HCT116 (cell line): ENCODE data around the gene SLFN14.

Source experiments
- CBX3 ChIP-seq: IDR thresholded peaks from 2 replicates; pipeline ENCODE4 v1.6.1; 2012; ENCODE audit warnings: low read depth
- CEBPB ChIP-seq: IDR thresholded peaks from 2 replicates; pipeline ENCODE4 v1.6.1; 2012; ENCODE audit warnings: low read depth
- CTCF ChIP-seq, 3 experiments: fragments of 200-600 bp in 1 of 3; sonication (generic) in 1 of 3; IDR thresholded peaks in 2 of 3; conservative IDR thresholded peaks in 1 of 3; 2 replicates each; pipeline ENCODE4 v1.5.1; 2012 to 2017; ENCODE audit warnings: low read depth in 2 of 3, low read length in 2 of 3, antibody characterized with exemption in 1 of 3, borderline replicate concordance in 1 of 3, control low read depth in 1 of 3, mild to moderate bottlenecking in 1 of 3, mixed read lengths in 1 of 3, mixed run types in 1 of 3, moderate library complexity in 1 of 3; ENCODE audit not compliant: insufficient read depth in 1 of 3
- ELF1 ChIP-seq: IDR thresholded peaks from 2 replicates; pipeline ENCODE4 v1.6.1; 2012; ENCODE audit warnings: low read depth, borderline replicate concordance
- JUND ChIP-seq: IDR thresholded peaks from 2 replicates; pipeline ENCODE4 v1.6.1; 2012
- POLR2A ChIP-seq: IDR thresholded peaks from 2 replicates; pipeline ENCODE4 v1.7.0; 2011; ENCODE audit warnings: borderline replicate concordance; ENCODE audit not compliant: insufficient read depth, insufficient read length; ENCODE audit errors: extremely low read depth
- POLR2AphosphoS5 ChIP-seq: IDR thresholded peaks from 2 replicates; pipeline ENCODE4 v1.6.1; 2011; ENCODE audit warnings: mild to moderate bottlenecking, low read depth, low read length, moderate library complexity
- SIN3A ChIP-seq: IDR thresholded peaks from 2 replicates; pipeline ENCODE4 v1.6.1; 2012; ENCODE audit warnings: low read depth
- SP1 ChIP-seq: IDR thresholded peaks from 2 replicates; pipeline ENCODE4 v1.6.1; 2012; ENCODE audit warnings: low read depth
- ZNF274 ChIP-seq: fragments of 200-500 bp; sonication (Bioruptor generic); IDR thresholded peaks from 2 replicates; pipeline ENCODE4 v1.6.1; 2014; ENCODE audit warnings: mild to moderate bottlenecking, low read depth, low read length, inconsistent platforms
- TF ChIP-seq, protein P1 (sequence below): IDR thresholded peaks from 2 replicates; pipeline ENCODE4 v1.6.1; 2012
- TF ChIP-seq, protein P2 (sequence below): IDR thresholded peaks from 2 replicates; pipeline ENCODE4 v1.6.1; 2012; ENCODE audit warnings: low read depth
- TF ChIP-seq, protein P3 (sequence below): IDR thresholded peaks from 2 replicates; pipeline ENCODE4 v1.6.1; 2011; ENCODE audit warnings: mild to moderate bottlenecking, low read length, moderate library complexity; ENCODE audit not compliant: insufficient replicate concordance; ENCODE audit errors: extremely low read depth

DNA sequence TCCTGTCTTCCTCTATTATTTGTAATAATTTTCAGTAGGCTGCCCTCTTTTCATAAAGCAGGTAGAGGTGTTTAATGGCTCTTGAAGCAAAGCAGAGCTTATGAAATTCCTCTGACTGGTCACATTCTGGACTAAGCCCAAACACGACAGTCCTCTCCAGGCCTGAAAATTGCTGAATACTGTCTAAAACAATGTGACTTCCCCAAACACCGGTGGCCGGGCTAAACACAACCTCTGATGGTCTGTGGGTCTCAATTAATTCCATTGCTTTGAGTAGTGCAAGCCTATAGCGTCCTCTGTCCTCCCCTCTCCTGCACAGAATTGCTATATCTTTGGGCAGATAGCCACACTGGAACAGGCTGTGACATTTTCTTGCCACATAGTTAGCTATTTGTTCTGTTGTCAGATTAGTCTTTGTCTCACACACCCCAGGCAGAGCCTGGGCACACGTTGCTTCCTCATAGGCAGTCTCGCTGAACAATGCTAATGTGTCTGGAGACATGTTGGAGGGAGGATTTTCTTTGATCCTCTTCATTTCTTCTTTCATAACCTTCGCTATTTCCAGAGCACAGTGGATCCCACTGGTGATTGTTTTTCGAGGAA is 12.3 kb downstream of the SLFN14 start:
- TF ChIP-seq, protein P1, sequence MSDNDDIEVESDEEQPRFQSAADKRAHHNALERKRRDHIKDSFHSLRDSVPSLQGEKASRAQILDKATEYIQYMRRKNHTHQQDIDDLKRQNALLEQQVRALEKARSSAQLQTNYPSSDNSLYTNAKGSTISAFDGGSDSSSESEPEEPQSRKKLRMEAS, result no peak
- TF ChIP-seq CBX3 (no peak), SP1 (no peak), POLR2A (no peak), POLR2AphosphoS5 (no peak), SIN3A (no peak), CEBPB (no peak), CTCF (IDR thresholded peaks at IDR 0.05 in 2 of 3, conservative IDR thresholded peaks at IDR 0.05 in 1 of 3; ENCODE audit: borderline replicate concordance in 1 of 3, insufficient read depth in 1 of 3, low read depth in 2 of 3, low read length in 2 of 3) (no peak), ZNF274 (no peak), ELF1 (no peak), JUND (no peak)
- TF ChIP-seq, protein P2, sequence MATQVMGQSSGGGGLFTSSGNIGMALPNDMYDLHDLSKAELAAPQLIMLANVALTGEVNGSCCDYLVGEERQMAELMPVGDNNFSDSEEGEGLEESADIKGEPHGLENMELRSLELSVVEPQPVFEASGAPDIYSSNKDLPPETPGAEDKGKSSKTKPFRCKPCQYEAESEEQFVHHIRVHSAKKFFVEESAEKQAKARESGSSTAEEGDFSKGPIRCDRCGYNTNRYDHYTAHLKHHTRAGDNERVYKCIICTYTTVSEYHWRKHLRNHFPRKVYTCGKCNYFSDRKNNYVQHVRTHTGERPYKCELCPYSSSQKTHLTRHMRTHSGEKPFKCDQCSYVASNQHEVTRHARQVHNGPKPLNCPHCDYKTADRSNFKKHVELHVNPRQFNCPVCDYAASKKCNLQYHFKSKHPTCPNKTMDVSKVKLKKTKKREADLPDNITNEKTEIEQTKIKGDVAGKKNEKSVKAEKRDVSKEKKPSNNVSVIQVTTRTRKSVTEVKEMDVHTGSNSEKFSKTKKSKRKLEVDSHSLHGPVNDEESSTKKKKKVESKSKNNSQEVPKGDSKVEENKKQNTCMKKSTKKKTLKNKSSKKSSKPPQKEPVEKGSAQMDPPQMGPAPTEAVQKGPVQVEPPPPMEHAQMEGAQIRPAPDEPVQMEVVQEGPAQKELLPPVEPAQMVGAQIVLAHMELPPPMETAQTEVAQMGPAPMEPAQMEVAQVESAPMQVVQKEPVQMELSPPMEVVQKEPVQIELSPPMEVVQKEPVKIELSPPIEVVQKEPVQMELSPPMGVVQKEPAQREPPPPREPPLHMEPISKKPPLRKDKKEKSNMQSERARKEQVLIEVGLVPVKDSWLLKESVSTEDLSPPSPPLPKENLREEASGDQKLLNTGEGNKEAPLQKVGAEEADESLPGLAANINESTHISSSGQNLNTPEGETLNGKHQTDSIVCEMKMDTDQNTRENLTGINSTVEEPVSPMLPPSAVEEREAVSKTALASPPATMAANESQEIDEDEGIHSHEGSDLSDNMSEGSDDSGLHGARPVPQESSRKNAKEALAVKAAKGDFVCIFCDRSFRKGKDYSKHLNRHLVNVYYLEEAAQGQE, result no peak
- TF ChIP-seq, protein P3, sequence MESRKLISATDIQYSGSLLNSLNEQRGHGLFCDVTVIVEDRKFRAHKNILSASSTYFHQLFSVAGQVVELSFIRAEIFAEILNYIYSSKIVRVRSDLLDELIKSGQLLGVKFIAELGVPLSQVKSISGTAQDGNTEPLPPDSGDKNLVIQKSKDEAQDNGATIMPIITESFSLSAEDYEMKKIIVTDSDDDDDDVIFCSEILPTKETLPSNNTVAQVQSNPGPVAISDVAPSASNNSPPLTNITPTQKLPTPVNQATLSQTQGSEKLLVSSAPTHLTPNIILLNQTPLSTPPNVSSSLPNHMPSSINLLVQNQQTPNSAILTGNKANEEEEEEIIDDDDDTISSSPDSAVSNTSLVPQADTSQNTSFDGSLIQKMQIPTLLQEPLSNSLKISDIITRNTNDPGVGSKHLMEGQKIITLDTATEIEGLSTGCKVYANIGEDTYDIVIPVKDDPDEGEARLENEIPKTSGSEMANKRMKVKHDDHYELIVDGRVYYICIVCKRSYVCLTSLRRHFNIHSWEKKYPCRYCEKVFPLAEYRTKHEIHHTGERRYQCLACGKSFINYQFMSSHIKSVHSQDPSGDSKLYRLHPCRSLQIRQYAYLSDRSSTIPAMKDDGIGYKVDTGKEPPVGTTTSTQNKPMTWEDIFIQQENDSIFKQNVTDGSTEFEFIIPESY, result no peak
